ENCODE measurements around the gene PSMC3IP.

PSMC3IP gene

DNA sequence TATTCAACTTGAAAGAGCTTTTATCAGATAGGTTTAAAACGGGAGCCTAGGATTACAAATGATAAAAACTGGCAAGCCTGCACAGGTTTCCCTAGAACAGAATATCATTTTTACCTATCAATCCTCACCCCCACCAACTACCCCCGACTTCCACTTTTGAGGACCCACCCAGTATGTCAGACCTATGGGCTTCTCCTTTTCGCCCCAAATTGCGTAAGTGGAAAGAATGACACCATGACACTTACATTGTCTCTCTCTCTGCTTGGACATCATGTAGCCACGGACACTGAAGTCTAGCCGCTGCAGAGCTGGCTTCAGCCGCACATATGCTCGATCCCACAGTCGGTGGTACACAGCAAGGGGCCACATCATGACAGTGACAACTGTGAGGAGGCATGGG is 7.4 kb upstream of the PSMC3IP start:
- TF ChIP-seq, protein P1, sequence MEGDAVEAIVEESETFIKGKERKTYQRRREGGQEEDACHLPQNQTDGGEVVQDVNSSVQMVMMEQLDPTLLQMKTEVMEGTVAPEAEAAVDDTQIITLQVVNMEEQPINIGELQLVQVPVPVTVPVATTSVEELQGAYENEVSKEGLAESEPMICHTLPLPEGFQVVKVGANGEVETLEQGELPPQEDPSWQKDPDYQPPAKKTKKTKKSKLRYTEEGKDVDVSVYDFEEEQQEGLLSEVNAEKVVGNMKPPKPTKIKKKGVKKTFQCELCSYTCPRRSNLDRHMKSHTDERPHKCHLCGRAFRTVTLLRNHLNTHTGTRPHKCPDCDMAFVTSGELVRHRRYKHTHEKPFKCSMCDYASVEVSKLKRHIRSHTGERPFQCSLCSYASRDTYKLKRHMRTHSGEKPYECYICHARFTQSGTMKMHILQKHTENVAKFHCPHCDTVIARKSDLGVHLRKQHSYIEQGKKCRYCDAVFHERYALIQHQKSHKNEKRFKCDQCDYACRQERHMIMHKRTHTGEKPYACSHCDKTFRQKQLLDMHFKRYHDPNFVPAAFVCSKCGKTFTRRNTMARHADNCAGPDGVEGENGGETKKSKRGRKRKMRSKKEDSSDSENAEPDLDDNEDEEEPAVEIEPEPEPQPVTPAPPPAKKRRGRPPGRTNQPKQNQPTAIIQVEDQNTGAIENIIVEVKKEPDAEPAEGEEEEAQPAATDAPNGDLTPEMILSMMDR (IDR thresholded peaks at IDR 0.05; ENCODE audit: low read depth, low read length, poor library complexity, severe bottlenecking) = no peak
- no peak for TF ChIP-seq EZH2phosphoT487 (IDR thresholded peaks at IDR 0.05; ENCODE audit: borderline replicate concordance, low read length)
- Histone ChIP-seq H3K4me1 (ENCODE audit: control insufficient read depth, low read length) (peaks cover 28% of the 10 kb centered on the region), H3K36me3 (ENCODE audit: control insufficient read depth, low read length) (peaks cover 86% of the 10 kb centered on the region), H3K4me3 (ENCODE audit: low read length) (no peak overlapping the region), H3K9me2 (replicated peaks; ENCODE audit: control insufficient read depth, low read length) (no peaks in the 10 kb centered on the region), H3K27me3 (ENCODE audit: control insufficient read depth, low read length) (no peaks in the 10 kb centered on the region), H3K4me2 (ENCODE audit: low read length) (no peak overlapping the region), H4K20me1 (ENCODE audit: control insufficient read depth, insufficient read depth, low read depth, low read length) (peaks cover under 1% of the 10 kb centered on the region; the same call in 1 of the 2 replicates), H3K9me3 (ENCODE audit: control insufficient read depth, insufficient read depth, low read length) (no peaks in the 10 kb centered on the region), H3K27ac (ENCODE audit: low read depth, low read length) (no peak overlapping the region), H3F3A (ENCODE audit: control insufficient read depth, insufficient read depth) (peaks cover 8% of the 10 kb centered on the region), H3K79me2 (ENCODE audit: control insufficient read depth, low read length) (no peaks in the 10 kb centered on the region)

GRCh38 chr17:42581744-42582270 is 4.3 kb upstream of the PSMC3IP start:
- H3K4me1 ChIP-seq (ENCODE audit: control insufficient read depth, low read length) = peaks cover 26% of the 10 kb centered on the region
- peaks cover 13% of the 10 kb centered on the region for H3K79me2 ChIP-seq (ENCODE audit: control insufficient read depth, low read length)
- no peaks in the 10 kb centered on the region for H3K9me3 ChIP-seq (ENCODE audit: control insufficient read depth, insufficient read depth, low read length)
- peaks cover 77% of the 10 kb centered on the region for H3K36me3 ChIP-seq (ENCODE audit: control insufficient read depth, low read length)
- peaks cover 3% of the 10 kb centered on the region; the same call in 1 of the 2 replicates for H4K20me1 ChIP-seq (ENCODE audit: control insufficient read depth, insufficient read depth, low read depth, low read length)
- TF ChIP-seq EZH2phosphoT487 (IDR thresholded peaks at IDR 0.05; ENCODE audit: borderline replicate concordance, low read length) = no peak
- TF ChIP-seq, protein P1 (IDR thresholded peaks at IDR 0.05; ENCODE audit: low read depth, low read length, poor library complexity, severe bottlenecking) = no peak
- peaks cover 14% of the 10 kb centered on the region for H3F3A ChIP-seq (ENCODE audit: control insufficient read depth, insufficient read depth)
- no peaks in the 10 kb centered on the region for H3K9me2 ChIP-seq (replicated peaks; ENCODE audit: control insufficient read depth, low read length)
- H3K4me3 ChIP-seq (ENCODE audit: low read length) = no peak overlapping the region
- no peak overlapping the region for H3K4me2 ChIP-seq (ENCODE audit: low read length)
- H3K27me3 ChIP-seq (ENCODE audit: control insufficient read depth, low read length) = no peaks in the 10 kb centered on the region
- no peak overlapping the region for H3K27ac ChIP-seq (ENCODE audit: low read depth, low read length)

GRCh38 chr17:42579794-42580551 is 2.4 kb upstream of the PSMC3IP start:
- no peaks in the 10 kb centered on the region for H3K9me2 ChIP-seq (replicated peaks; ENCODE audit: control insufficient read depth, low read length)
- no peak for TF ChIP-seq EZH2phosphoT487 (IDR thresholded peaks at IDR 0.05; ENCODE audit: borderline replicate concordance, low read length)
- TF ChIP-seq, protein P1 (IDR thresholded peaks at IDR 0.05; ENCODE audit: low read depth, low read length, poor library complexity, severe bottlenecking) = no peak
- H3F3A ChIP-seq (ENCODE audit: control insufficient read depth, insufficient read depth) = peaks cover 13% of the 10 kb centered on the region
- no peak overlapping the region for H3K27ac ChIP-seq (ENCODE audit: low read depth, low read length)
- no peaks in the 10 kb centered on the region for H3K9me3 ChIP-seq (ENCODE audit: control insufficient read depth, insufficient read depth, low read length)
- no peak overlapping the region for H3K4me3 ChIP-seq (ENCODE audit: low read length)
- peaks cover 73% of the 10 kb centered on the region for H3K36me3 ChIP-seq (ENCODE audit: control insufficient read depth, low read length)
- no peak overlapping the region for H3K4me2 ChIP-seq (ENCODE audit: low read length)
- H3K4me1 ChIP-seq (ENCODE audit: control insufficient read depth, low read length) = peaks cover 34% of the 10 kb centered on the region
- no peaks in the 10 kb centered on the region for H3K27me3 ChIP-seq (ENCODE audit: control insufficient read depth, low read length)
- peaks cover 3% of the 10 kb centered on the region; the same call in 1 of the 2 replicates for H4K20me1 ChIP-seq (ENCODE audit: control insufficient read depth, insufficient read depth, low read depth, low read length)
- H3K79me2 ChIP-seq (ENCODE audit: control insufficient read depth, low read length) = peaks cover 29% of the 10 kb centered on the region

Measured in DOHH2 (cell line).